ENCODE measurements around the gene PTPRCAP.

PTPRCAP gene

GRCh38 chr11:67464411-67465188, 27.1 kb upstream of the PTPRCAP start:
- peak; percentile 84 to 96 (median 90) for DNase-seq

- no peak for DNase-seq
Measured at GRCh38 chr11:67463680-67464410, 26.4 kb upstream of the PTPRCAP start.

DNA sequence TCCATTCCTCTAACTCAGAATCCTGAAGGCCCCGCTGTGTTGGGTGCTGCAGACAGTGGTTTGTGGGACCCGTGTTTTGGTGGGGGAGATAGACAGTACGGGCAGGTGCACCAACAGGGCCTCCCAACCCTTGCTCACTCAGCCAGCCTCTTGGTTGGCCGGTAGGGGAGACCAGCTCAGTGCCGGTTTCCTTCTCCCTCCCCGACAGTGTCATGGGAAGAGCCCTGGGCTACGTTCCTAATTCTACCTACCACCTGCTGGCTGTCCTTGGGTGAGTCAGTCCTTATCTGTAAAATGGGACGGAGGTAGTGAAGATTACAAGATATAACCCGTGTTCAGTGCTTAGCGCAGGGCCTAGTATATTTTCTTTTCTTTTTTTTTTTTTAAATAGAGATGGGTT, 25.7 kb upstream of the PTPRCAP start:
- DNase-seq, result no peak

DNA sequence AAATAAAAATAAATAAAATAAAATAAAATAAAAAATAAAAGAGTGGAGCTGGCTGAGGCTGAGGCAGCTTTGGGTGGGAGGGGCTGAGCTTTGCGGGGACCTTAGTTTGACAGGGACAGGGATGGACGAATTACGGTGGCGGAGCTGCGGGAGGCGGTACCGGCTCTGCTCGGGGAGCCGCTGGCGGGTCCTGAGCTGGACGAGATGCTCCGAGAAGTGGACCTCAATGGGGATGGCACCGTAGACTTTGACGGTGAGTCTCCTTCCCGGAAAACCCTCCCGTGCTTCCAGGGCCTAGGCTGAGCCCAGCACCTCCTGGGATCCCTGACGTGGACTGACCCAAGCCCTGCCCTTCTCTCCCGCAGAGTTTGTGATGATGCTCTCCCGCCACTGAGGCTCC, 20.8 kb upstream of the PTPRCAP start:
- DNase-seq, result no peak

GRCh38 chr11:67457453-67457852, 20.0 kb upstream of the PTPRCAP start:
- DNase-seq, result no peak

DNA sequence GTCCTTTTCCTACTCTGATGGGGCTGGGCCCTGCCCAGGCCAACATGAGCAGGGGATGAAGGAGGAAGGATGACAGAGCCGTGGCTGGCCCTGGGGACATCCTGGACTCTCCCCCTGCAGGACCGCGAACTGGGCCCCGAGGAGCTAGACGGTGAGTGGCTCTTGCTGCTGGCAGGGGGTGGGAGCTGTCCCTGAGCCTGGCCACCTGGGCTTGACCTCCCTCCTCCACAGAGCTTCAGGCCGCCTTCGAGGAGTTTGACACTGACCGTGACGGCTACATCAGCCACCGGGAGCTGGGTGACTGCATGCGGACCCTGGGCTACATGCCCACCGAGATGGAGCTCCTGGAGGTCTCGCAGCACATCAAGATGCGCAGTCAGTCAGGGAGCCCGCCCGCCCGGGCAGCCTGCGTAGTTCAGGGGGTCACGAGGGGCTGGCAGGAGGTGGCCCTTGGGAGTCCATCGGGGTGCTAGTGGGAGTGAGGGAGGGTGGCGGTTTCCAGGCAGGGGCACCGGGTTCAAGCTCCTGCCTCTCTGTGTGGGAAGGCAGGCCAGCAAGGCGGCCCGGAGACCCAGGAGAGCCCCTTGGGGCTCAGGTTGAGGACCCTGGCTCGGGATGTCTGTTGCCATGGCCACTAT, 18.7 kb upstream of the PTPRCAP start:
- DNase-seq, result no peak

GRCh38 chr11:67455054-67455453, 17.6 kb upstream of the PTPRCAP start, which contains the start of gene CABP4:
Gene CABP4 (plus strand): TSS chr11:67455354. CDS start chr11:67455424, 70 bp downstream.
- DNase-seq, result no peak

DNA sequence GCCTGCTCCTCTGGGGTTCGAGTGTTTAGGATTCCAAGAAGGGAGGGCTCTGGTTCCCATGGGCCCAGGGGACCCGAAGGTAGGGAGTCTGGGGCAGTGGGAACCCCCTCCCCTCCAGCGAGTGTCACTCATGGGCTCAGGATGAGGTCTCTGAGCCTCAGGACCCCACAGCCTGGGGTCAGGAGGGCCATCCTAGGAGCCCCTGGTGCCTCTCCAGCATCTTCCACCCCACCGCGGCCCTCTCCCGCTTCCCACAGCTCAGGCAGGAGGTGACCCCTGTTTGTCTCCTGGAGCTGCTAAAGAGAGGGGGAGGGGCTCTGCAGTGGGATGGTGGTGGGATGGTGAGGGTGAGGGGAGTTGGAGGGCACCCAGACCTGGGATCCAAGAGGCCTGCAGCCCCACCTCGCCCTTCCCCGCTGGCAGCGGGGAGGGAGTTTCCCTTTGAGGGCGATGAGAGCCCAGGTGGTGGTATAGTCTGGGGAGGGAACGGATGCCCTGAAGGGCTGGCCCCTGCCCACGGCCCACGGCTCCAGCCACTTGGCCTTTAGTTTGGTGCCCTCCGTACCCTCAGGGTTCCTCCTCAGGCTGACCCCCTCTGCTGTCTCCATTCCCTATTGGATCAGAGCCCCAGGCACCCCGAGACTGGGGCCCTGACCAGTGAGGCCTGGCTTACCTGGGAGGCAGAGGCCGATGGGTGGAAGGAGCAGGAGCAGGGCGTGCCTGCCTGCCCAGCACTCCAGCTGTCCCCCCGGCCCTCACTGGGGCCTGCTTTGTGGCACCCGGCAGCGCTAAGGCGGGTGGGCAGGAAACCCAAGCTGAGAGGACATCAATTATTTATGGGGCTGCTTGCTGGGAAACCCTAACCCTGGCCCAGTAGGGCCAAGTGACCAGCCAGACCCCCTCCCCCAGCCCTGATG, 16.6 kb upstream of the PTPRCAP start:
- no peak for DNase-seq

DNA sequence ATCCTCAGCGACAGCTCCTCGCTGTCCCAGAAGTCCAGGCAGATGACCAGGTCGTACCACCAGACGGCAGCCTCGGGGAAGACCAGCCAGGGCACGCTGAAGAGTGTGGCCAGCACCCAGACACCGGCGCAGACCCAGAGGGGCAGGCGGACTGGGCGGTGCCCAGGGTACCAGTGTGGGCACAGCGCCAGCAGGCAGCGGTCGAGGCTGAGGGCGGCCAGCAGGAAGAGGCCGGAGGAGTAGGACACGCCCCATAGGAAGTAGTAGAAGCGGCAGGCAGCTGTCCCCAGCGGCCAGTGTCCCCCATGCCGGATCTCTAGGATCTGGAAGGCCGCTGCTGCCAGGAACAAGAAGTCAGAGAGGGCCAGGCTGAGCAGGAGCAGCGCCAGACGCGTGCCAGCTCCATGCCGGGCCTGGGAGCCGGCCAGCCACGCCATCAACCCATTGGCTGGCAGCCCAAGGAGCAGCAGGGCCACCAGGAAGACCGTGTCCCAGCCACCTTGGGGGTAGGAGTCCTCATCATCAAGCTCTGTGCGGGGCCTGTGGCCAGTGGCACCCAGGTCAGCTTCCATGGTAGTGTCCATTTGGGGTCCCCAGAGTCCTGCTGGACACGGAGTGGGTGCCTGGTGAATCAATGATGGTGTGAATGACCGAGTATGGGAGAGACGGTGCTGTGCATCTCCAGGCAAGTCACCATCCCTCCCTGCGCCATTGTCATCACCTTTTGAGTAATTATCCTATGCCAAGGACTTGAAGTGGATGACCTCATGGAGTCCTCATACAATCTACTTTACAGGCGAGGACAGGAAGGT, 14.9 kb upstream of the PTPRCAP start, which contains the start of gene GPR152:
TSS of gene GPR152 (minus strand) at position 589 of the 812 bp plus-strand sequence. CDS start at position 584, 5 bp downstream.
- DNase-seq, result no peak

- DNase-seq, result no peak
Measured at GRCh38 chr11:67451658-67451976, 14.1 kb upstream of the PTPRCAP start.

DNA sequence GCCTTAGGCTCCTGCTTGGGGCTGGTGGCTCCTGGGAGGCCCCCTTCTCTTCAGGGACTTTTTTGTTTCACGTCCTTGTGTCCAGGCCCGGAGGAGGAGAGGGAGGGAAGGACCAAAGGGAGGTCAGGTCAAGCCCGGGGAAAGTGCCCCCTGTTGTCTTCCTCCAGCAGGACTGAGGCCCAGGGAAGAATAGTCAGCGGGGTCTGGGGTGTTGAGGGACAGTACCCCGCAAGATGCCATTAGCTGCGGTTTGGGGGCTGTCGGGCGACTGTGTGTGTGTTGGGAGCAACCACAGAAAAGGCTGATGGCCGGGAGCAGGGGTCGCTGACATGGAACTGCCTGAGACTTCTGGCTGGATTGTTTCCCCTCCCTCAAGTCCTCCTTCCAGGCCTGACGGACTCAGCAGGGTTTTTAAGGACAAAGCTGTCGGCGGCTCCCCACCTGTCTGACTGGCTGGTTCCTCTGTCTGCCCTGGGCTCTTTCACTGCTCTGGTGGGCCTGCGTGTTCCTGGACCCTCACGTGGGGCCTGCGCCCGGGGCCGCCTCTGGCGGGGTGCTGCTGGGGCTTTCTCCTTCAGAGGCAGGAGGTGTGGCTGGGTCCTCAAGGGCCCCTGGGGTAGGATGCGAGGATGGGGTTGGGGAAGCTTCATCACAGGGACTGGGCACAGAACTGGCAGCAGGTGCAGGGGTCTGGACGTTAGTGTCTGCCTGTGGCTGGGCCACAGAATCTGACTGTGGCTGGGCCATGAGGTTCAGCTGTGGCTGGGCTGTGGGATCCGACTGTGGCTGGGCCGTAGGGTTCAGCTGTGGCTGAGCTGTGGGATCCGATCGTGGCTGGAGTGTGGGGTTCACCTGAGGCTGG, 13.5 kb upstream of the PTPRCAP start:
- no peak for DNase-seq

- no peak for DNase-seq
Measured at GRCh38 chr11:67449116-67449844, 11.8 kb upstream of the PTPRCAP start.

GRCh38 chr11:67448220-67448609, 10.7 kb upstream of the PTPRCAP start:
- no peak for DNase-seq

DNA sequence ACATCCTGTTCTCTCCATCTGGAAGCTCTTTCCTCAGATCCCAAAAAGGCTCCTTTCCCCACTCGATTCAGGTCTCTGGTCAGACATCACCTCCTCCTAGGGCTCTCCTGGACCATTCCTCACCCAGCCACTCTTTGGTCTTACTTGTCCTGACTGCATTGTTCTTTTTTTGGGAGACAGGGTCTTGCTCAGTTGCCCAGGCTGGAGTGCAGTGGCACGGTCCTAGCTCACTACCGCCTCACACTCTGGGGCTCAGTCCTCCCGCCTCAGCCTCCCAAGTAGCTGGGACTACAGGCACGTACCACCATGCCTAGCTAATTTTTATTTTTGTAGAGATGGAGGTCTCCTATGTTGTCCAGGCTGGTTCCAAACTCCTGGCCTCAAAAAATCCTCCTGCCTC, 8.0 kb upstream of the PTPRCAP start:
- no peak for DNase-seq

- no peak for DNase-seq
Measured at GRCh38 chr11:67442504-67443404, 5.3 kb upstream of the PTPRCAP start.

DNA sequence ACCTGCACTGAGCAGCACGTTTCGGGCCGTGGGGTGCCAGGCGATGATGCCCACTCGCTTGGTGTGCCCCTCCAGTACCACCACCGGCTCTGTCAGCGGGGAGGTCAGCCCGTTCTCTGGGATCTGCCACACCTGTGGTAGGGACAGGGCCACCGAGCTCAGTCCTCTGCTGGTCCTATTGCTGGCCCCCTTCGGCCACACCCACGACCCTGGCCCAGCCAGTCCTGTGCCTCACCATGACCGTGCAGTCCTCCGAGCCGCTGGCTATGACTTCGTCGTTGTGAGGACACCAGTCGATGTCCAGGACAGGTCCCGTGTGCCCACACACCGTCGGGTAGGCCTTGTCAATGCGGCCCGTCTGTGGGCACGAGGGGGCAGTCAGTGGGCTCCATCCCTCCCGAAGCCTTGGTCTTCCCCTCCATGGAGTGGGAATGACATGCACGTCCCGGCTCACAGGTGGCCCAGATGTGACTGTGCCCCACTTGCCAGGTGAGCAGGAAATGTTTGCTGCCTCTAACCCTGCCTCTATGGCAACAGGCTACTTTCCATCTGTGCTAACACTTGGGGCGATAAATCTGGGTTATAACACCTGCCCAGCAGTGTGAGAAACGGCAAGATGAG, 4.4 kb upstream of the PTPRCAP start:
- DNase-seq, result peak in 2 of 5 experiments; percentile 38 to 46

GRCh38 chr11:67441098-67441563, 3.6 kb upstream of the PTPRCAP start:
- DNase-seq, result no peak

Data from T-helper 2 cell (primary cell).